Occipital lobe (tissue), 2 donors: Measurements from ENCODE around the gene TMEM181. TPM values are rescaled to one million over a fixed set of nuclear protein-coding genes. Genes with fewer than 3 reads are reported as not detected.
"Not testable (repeated sequence)": the region's sequence is repeated elsewhere in the genome, so short reads cannot be mapped to it uniquely, and the experiment has no call there.

Source experiments
- DNase-seq: peaks from one replicate; lab custom pipeline; 2025; lab: John Stamatoyannopoulos, UW
- total RNA-seq: library from RNA; depleted of rRNA; stranded (reverse); fragments of >200 nt; gene quantifications from one replicate; pipeline ENCODE4 v1.2.3, GENCODE V29; 2014

TMEM181 gene
- total RNA-seq, 1 donor from 2014 or later, result 80.3 TPM

DNA sequence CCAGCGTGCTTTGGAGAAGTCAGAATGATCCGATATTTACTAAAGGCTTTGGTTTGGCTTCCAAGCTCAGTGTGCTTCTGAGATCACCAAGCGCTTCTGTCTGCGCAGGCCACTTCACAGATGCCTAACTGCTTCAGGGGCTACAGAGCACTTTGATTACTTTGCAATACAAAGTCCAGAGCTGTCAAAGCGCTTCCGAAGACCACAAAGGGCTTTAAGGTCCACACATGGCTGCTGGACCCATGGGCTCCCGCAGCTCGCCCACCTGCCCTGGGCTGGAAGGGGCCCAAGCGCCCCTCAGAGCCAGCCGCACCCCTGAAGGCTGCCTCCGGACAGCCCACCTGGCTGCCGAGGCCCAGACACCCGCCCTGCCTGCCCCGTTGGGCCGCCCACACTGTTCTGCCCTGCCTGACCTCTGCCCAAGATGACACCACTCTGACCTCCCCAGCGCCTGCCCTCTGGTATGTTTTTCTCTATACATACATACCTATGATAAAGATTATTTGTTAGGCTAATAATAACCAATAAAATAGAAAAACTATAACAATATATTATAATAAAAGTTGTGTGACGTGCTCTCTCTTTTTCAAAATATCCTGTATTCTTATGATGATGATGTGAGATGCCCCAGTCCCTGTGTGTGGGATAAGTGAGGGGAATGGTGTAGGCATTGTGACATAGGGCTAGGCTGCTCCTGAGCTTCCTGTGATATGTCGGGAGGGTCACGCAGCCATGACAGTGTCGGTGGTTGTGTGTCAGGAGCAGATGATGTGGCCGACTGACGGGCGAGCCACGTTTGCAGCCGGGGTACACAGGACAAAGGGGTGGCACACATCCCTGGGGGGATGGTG is 62.0 kb downstream of the TMEM181 start:
- DNase-seq, result no peak

DNA sequence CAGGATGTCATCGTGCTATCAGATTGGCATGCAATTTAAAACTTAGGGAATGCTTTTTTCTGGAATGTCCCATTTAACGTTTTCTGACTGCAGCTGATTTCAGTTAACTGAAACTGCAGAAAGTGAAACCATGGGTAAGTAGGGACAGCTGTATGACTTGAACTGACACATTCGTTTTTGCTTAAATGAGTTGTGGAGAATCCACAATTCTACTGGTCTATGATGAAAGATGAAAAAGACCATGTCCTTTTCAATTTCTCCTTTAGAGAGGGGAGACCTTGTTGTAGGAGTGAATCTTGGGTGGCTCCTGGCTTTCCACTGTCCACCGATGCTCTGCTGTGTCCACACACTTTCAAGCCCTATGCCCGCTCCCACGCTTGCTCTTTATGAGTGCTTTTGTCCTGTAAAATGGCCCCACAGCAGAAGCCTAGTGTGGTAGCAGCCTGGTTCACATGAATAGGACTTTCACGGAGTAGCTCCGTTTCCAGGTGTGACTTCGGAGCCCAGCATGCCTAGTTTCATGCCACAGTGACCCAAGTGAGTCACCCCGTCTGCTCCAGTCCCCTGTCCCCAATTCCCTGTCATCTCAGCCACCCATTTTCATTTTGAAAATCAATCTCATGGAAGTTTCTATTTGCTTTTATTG is 62.8 kb downstream of the TMEM181 start:
- DNase-seq, result no peak

DNA sequence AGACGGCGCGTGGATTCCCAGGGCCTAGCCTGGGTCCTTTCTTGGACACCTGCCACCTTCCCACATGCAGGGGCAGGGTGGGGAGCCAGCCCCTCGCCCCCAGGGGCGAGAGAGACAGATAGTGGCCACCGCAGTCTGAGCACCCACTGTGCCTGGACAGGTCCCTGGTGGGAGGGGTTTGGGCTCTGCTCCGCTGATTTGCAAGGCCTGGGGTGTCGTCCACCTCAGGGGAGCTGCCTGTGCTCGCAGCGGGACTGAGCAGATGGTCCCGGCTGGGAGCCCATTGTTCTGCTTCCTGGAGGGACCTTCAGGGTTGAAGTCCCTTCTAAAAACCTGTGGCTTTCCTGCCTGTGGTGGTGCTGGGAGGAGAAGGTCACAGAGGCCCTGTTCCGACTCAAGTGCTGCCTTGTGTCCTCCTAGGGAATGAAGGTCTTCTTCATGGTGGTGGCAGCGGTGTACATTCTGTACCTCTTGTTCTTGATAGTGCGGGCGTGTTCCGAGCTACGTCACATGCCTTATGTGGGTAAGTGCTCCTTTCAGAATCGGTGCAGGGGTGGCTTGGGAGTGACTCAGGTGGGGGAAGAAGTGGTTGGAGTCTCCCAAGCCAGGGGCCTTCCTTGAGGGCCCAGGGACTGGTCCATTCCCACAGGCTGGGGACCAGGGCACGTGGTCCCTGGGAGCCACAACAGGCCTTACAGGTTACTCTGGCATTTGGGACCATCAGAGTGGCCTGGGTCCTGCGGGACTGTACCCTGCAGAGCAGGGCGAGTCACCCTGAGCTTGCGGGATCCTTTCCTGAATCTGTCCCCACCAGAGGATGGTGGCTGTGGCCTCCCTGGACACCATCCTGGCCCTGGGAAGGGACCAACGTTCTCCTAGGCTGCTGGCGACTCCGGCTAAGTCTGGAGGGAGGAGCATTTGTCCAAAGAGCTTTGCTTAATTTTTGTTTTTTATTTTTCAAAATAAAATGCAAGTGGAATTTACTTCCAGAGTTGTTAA is 65.1 kb downstream of the TMEM181 start:
- no peak for DNase-seq

DNA sequence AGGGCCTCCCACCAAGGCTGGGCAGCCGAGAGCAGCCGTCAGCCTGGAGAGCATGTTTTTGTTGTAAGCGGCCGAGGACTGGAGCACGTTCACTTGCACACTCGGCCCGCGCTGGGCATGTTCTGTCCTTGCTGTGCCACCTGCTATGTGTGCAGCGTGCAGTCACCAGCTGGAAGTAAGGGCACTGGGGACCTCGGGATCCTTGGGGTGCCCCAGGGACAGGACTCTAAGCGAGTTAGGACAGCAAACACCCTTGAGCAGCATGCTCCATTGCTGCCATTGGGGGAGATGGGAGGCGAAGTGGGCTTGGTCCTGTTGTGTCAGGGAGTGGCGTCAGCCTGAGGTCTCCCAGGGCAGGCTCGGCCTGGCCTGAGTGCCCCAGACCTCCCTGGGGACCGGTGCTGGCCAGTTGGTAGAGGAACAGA is 66.0 kb downstream of the TMEM181 start:
- DNase-seq, result no peak

DNA sequence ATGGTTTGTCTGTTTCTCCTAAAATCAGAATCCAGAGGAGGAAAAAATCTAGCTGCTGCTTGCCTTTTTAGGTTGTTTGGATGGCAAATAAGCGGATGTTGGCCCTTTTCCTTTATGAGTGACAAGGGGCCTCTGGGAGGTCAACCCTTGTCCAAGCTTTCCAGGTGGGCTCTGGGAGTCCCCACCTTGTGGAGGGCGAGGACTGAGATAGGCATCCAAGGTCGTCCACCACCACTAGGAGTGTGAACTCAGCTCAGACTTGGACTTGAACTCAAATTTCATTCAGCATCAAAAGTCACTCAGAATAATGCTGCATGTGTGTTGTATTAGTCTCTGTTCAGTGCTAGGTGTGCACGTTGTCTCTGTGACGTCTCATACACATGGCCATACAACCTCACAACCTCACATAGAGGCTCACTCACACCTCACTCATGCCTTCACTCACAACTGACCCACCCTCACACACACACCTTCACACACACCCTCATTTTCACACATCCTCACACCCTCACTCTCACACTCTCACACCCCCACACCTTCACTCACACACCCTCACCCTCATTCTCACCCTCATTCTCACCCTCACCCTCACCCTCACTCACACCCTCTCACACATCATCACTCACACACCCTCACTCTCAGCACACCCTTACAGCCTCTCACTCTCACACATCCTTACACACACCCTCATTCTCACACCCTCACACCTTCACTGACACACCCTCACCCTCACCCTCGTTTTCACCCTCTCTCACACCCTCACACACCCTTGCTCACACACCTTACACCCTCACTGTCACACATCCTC is 66.7 kb downstream of the TMEM181 start:
- DNase-seq, result no peak

DNA sequence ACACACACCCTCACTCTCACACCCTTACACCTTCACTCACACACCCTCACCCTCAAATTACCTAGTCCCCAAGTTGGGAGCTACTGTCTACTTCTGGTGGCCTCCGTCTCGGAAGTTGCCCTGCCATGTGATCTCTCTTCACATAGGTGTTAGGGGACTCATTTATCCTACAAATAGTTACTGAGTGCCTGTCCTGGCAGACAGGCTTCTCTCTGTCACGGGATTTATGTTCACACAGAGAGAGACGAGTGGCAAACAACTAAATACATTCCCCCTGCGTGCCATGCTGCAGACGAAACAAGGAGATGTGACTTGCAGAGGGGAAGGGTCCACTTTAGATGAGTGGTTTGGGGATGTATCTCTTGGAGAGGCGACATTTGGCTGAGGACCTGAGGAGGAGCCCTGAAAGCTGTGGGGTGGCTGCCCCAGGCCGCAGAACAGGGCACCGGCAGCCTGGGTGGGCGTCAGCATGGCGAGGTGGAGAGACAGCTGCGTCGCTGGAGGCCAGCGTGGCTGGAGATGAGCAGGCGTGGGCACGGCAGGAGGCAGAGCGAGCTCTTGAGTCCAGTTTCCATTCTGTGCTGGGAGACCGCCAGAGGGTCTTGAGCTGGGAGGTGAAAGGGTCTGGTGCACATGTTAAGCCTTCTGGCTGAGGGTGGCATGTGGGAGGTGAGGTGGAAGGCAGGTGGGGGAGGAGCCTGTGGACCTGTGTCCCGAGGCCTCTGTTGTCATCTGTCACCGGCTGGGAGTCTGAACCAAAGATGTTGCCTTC is 67.5 kb downstream of the TMEM181 start:
- no peak for DNase-seq

DNA sequence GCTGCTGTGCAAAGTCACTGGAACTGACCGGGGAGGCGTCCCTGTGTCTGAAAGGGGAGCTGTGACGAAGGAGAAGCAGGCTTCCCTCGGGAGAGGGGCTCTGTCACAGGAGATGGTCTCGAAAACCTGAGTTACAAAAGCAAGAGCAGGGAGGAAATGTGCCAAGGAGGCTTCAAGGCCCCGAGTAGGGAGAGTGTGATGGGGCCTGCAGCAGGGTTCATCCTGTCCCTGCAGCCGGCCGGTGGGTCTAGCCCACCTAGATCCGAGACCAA is 68.0 kb downstream of the TMEM181 start:
- DNase-seq, result no peak

DNA sequence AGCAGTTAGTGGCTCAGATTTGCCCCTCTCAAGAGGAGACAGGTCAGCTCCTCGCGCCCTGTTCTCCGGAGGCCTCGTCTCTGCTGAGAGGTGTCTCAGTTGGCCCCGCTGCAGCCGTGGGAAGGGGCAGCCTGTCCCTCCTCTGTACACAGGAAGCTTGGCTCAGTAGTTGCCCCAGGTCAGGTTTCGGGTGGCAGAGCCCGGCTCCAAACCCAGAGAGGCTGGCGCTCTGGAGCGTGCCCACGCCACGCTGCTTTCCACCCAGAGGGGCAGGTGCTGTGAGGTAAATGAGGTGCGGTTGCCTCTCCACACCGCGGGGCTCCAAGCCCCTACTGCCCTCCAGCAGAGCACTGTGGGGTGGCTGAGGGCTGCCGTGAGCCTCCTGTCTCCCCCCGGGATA is 68.7 kb downstream of the TMEM181 start:
- DNase-seq, result no peak

DNA sequence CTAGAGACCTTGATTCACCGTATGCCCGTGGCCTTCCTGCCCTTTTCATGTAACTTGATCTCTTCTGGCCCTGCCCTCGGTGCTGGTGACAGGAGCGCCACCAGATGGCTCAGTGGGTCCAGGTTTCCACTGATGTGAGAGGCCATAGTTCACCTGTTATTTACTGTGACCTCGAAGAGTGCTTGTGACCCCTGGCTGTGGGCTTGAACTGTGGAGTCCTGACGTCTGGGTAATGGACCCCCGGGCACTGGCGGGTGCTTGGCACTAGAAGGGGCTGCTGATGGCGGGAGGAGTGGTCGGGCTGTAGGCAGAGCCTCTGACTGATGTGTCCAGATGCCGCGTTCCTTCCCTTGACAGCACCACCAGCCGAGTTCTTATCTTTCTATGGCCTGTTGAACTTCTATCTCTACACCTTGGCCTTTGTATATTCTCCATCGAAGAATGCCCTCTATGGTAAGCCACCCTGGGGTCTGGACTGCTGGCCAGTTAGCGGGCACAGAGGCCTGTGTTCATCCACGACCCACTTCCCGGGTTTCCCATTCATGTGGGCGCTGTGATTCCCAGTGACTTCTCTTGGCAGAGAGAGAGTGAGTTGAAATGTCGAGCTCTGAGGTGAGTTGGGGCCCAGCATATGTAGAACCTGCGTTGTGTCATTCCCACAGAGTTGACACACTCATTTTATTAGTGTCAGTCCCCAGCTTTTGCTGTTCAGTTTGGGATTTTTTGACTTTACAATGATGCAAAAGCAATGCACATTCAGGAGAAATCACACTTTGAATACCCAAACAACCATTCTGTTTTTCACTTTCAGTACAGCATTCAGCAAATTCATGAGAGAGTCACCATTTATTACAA is 69.7 kb downstream of the TMEM181 start:
- DNase-seq, result no peak

DNA sequence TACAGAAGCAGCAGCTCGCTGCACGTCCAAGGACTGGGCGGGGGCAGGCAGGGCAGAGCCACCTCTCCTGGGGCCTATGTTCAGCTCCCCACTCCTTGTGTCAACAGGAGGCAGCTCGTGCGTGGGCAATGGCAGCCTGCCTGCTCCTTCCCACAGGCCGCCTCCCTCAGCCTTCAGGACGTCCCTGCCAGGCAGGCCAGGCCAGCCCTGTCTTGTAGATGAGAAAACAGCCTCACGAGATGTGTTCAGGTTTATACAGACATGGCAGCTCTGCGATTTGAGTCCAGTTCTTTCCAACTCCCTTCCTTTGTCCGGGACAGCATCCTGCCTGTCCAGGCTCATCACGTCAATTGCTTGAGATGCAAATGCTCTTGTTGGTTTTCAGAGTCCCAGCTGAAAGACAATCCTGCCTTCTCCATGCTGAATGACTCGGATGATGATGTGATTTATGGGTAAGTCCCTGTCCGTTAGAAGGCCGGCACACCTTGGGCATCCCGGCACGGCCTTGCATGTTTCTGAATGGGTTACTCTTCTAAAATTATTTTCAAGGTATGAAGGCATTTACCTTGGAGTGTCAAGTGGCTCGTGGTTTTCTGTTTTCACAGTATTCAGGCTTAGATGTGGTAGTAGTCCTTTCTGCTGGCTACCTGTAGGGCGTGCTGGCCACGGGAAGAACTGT is 71.2 kb downstream of the TMEM181 start:
- DNase-seq, result no peak

DNA sequence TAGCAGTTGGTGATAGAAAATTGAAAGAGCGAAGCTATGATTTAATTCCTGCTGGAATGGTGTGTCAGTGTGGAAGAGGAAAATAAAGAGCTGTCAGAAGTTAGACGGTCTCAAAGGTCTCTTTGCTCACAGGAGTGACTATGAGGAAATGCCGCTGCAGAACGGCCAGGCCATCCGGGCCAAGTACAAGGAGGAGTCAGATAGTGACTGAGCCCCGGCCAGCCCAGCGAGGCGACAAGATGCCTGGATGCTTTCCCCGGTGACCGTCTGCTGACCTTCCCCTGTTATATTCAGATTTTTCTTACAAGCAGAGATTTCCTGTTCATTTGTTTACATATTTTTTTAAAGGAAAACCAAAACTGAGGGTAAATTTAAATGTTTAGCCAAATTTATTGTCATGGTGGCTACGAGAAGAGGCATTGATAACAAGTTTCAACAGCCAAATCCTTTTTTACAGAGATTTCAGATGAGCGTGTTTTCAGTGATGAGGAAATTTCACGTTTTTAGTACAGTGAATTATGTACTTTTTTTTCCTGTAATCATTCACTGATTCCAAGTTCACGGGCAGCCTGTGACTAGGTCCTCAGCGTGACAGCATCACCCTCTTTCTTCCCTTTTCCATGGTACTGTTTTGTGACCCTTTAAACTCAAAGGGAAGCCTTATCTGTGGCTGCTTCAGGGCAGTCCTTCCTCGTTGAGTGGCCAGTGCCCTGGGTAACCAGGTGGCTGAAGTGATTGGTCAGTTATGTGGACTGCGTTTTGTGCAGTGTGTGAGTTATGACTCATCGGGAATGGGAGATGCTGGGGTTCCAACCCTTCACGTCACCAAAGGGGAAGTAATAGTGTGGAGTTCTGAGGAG is 72.0 kb downstream of the TMEM181 start:
- DNase-seq, result no peak

DNA sequence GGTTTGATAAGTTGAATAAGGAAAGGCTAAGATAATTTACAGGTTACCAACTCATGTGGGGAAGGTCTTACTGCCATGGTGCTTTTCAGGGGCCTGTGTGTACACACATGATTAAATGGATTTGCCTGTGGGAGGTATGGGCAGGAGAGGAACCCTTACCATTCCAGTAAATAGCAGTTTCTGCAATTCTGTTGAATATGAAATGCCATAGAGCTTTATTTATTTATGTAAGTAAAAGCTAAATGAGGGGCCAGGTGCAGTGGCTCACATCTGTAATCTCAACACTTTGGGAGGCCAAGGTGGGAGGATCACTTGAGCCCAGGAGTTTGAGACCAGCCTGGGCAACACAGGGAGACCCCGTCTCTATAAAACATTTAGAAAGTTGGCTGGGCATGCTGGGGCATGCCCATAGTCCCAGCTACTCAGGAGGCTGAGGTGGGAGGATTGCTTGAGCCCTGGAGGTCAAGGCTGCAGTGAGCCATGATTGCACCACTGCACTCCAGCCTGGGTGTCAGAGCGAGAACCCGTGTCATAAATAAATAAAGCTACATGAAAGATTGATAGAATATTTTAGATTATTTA is 72.7 kb downstream of the TMEM181 start:
- not testable (repeated sequence) for DNase-seq

DNA sequence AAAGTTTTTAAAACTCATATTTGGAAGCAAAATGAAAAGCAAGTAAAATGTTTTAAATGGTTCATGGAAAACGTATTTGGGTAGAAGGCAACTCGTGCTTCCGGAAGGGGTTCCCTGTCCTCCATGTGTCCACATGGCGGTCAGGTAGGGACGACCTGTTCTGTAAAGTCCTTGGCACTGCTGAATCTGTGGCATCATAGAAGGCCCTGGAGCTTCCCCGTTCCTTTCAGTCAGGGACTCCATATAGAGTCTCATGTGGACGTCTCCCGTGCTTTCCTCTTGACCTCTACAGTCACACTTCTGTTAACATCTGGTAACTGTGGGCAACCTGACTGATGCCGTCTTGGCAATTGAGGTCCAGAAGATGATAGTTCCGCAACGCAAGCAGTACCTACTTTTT is 73.2 kb downstream of the TMEM181 start:
- DNase-seq, result no peak

DNA sequence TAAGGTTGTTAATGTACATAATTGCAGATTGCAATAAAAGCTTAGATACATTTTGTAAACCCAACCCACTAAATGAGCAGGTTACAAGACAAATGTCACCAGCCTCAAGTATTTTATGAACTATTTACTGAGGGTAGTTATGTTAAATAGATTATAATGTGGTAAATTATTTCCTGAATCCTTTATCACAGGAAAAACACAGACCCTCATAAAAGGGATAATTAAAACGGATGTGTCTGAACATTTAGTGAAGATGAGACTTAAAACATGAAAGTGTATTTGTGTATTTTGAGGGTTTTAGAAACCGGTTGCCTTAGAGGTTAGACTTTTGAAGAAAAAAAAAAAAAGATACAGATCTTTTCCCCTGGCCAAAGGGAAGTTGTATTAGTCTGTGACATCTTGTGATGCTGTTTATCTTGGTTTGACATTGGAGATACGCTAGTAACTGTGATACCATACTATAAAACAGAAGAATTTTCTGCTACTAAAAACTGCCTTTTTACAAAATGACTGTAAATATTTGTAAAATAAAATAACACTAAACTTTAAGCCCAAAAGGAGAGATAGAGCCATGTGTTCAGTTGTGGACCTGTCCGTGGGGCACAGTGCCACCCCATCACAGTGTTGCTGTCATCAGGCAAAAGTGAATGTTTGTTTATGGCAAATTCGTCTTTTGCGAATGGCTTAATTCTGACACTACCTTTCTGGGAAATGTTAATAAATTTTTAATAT is 75.0 kb downstream of the TMEM181 start:
- no peak for DNase-seq

DNA sequence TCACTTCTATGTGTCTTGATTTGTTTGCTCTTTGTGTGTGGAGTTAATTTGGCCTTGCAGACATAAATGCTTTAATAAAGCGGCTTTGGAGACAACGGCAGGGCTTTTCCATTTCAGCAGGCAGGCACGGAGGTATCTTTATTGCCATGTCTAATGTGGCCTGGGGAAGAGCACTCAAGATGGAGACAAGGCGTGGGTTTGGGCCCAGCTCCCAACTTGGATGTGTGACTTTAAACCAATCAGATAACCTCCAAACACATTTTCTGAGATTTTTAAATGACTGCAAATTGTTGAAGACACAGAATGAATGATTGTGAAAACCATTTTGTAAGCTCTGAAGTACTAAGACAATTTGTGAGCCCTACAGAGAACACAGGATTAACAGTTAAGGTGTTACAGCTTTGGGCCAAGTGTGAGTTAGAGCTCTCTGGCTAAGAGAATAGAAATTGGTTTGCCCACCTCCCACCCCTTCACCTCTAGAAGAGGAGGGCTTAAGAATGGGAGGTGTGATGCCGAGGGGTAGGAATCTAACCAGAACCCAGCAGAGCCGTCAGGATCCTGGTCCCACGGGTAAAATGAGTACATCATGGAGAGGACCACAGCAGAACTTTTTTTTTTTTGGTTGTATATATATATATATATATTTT is 75.7 kb downstream of the TMEM181 start:
- DNase-seq, result no peak

DNA sequence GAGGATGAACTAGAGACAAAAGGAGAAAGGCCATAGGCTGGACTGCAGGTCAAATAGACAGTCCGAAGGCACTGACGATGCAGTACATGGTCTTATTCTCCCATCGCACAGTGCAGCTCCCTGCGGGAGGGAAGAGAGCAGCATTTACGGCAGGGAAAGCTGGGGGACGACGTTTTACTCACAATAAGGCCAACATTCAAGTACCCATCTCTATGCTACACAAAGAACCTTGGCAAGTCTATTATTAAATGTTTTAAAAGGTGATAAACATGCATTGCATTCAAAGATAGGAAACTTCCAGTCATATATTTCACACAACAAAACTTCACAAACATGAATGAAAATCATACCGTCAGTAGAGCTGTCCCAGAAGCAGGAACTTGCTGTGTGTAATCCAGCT is 76.9 kb downstream of the TMEM181 start:
- DNase-seq, result no peak
